H1 (cell line): ENCODE results near the gene RAPGEF5. TPM values are rescaled to one million over a fixed set of nuclear protein-coding genes. Genes with fewer than 3 reads are reported as not detected.

Source experiments
- CHD7 ChIP-seq: fragments of 300-600 bp; sonication (generic); IDR thresholded peaks from 2 replicates; pipeline ENCODE4 v1.7.1; 2012; ENCODE audit warnings: low read length, moderate library complexity, mild to moderate bottlenecking, inconsistent platforms; ENCODE audit not compliant: insufficient replicate concordance
- polyA plus RNA-seq, 7 experiments: library from polyadenylated mRNA; depleted of rRNA in 3 of 7; stranded (reverse) in 5 of 7; unstranded in 2 of 7; fragments of >200 nt in 5 of 7; fragments of 200-250 nt in 2 of 7; gene quantifications; 1 replicate in 5 of 7; 2 replicates in 1 of 7; 4 replicates in 1 of 7; pipeline versions ENCODE4 v1.2.1 to v1.2.3, GENCODE V29; 2011 to 2013; ENCODE audit warnings: missing spikeins in 2 of 7, mixed read lengths in 2 of 7
- total RNA-seq: library from RNA; stranded (reverse); fragmentation: NEBNext Ultra II Directional; extraction: Animal tissue kit (Norgen Biotek cat#: 25700); gene quantifications from 2 replicates; pipeline ENCODE4 v1.2.1, GENCODE V29; 2021

The RAPGEF5 gene
- total and polyA plus RNA-seq, 2 of the 8 experiments (the other 6 are each of a cell fraction or from before 2014, with no cell fraction given): 4.4 to 22.9 TPM

GRCh38 chr7:22127835-22128527 is 229.0 kb downstream of the RAPGEF5 start (continued):
- no peak for TF ChIP-seq CHD7
- TF ChIP-seq, all 59 proteins: peak for 0
